Caki2 (cell line): ENCODE data around the gene RAB40C. TPM values are rescaled to one million over a fixed set of nuclear protein-coding genes. Genes with fewer than 3 reads are reported as not detected.

Experiments
- DNase-seq: peaks from one replicate; pipeline ENCODE4 v3.0.0-alpha.2; 2015; ENCODE audit warnings: low read depth
- in situ Hi-C: cut with HindIII; loops from 2 replicates; pipeline ENCODE4 v1.10.0; 2016; ENCODE audit warnings: low sequenced_read_pairs, low pct_unique_long_range_greater_than_20kb, mixed read lengths
- total RNA-seq: library from RNA; depleted of rRNA; stranded (reverse); fragments of >200 nt; shearing (Covaris generic); gene quantifications from 2 replicates; pipeline ENCODE4 v1.2.3, GENCODE V29; 2014; ENCODE audit warnings: low replicate concordance

RAB40C gene
- total RNA-seq, 1 experiment from 2014 or later, result 22.4 TPM

GRCh38 chr16:648071-648780 lies 58.4 kb downstream of the RAB40C start:
- in situ Hi-C loops, result no loop called here
- peak; percentile 79 for DNase-seq

- in situ Hi-C loops, result no loop called here
Observed at GRCh38 chr16:648781-649589, 59.1 kb downstream of the RAB40C start, which contains the start of gene WDR90. Gene WDR90, plus strand, starts transcription at chr16:649365. Its CDS starts 52 bp downstream, at chr16:649417.

DNA sequence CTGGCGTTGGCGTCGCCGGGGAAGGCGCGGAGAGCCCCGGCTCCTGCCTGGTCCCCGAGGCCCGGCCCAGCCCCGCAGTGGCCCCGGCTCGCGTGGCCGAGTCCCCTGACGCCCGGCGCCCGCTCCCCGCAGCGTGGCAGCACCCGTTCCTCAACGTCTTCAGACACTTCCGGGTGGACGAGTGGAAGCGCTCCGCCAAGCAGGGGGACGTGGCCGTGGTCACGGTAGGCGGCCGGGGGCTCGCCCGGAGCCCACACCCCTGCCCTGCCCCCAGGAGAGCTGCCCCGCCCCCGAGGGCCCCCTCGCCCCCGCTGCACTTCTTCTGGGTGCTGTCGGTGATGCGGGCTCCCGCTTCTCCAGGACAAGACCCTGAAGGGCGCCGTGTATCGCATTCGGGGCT lies 59.8 kb downstream of the RAB40C start:
- in situ Hi-C loops, result no loop called here
- DNase-seq, result no peak

More at GRCh38 chr16:648781-649589, 59.1 kb downstream of the RAB40C start, which contains the start of gene WDR90:
- DNase-seq, result peak; percentile 92

DNA sequence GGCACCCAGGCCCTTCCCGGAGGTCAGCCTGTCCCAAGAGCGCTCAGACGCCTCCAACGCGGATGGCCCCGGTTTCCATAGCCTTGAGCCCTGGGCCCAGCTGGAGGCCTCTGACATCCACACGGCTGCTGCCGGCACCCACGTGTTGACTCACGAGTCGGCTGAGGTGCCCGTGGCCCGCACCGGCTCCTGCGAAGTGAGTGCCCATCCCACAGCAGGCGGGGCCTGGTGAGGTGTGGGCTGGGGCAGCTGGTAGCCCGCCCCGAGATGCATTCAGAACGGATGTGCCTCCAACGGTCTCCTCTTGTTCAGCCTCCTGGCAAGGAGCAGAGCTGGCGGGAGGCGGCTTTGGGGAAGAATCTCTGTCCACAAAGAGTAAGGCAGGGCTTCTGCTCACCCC lies 62.0 kb downstream of the RAB40C start:
- in situ Hi-C loops, result no loop called here
- no peak for DNase-seq

DNA sequence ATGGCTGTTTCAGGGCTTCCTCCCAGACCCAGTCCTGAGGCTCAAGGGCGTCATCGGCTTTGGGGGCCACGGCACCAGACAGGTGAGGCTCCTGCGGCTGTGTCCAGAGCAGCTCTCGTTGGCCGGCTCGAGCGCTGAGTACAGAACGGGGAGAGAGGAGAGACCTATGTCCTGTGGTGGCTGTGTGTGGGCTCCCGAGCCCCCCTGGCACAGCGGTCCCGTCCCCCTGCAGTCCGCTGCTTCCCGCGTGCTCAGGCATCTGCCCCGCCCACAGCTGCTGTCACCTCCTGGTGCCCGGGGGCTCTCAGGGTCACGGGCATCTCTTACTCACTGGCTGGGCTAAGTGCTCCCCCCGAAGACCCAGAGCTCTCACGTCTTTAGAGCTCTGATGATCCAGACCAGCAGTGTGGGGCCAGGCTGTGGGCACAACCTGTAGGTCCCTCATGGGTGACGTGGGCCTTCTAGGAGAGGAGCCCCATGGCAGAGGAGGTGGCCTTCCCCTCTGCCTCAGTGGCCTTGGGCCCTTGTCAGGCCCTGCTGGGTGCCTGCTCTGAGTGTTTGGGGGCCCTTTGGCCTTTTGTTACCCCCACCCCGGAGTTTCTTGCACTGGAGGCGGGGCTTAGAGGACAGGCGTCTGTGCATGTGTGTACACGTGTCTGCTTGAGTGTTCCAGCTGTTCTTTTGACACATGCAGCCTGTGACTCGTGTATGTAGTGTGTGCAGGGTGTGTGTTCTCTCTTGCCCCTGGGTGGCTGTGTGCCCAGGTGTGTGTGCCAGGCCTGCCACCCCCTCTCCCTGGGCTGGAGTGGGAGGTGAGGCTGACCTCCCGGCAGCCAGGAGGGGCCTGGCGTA lies 62.8 kb downstream of the RAB40C start:
- no peak for DNase-seq
- in situ Hi-C loops, result no loop called here

- in situ Hi-C loops, result no loop called here
- no peak for DNase-seq
Observed at GRCh38 chr16:654034-654433, 64.2 kb downstream of the RAB40C start.

DNA sequence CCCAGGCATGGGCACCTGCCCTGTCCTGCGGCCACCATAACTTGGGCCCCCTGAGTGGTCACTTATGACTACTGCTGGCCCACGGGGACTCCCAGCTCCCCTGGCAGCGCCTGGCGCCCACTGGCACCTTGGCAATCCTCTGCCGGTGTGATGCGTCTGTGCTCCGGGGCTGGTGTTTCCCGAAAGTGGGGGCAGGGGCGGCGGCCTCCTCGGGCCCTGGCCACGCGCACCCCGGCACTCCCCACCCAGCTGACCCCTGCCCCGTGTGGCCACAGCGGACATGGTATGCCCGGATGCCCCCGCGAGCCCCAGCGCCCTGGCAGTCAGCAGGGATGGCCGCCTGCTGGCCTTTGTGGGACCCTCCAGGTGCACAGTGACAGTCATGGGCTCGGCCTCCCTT lies 67.6 kb downstream of the RAB40C start:
- no peak for DNase-seq
- in situ Hi-C loops, result no loop called here

- DNase-seq, result no peak
- in situ Hi-C loops, result no loop called here
Observed at GRCh38 chr16:658679-659571, 69.1 kb downstream of the RAB40C start.

GRCh38 chr16:659618-660017 lies 69.8 kb downstream of the RAB40C start:
- in situ Hi-C loops, result no loop called here
- DNase-seq, result no peak

DNA sequence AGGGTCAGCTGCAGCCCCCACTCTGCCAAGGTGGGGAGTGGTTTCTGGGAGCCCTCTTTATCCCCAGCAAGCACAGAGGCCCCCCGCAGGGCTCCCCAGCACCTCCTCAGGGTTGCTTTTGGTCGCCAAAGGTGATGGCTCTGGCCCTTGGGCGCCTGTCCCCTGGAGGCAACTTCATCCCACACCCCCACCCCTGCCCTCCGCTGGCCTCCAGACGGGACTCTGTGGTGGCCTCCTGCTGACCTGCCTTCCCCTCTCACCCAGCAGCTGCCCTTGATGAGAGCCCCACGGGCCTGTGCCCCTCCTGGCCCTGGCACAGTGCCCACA lies 70.2 kb downstream of the RAB40C start:
- no peak for DNase-seq
- in situ Hi-C loops, result no loop called here

DNA sequence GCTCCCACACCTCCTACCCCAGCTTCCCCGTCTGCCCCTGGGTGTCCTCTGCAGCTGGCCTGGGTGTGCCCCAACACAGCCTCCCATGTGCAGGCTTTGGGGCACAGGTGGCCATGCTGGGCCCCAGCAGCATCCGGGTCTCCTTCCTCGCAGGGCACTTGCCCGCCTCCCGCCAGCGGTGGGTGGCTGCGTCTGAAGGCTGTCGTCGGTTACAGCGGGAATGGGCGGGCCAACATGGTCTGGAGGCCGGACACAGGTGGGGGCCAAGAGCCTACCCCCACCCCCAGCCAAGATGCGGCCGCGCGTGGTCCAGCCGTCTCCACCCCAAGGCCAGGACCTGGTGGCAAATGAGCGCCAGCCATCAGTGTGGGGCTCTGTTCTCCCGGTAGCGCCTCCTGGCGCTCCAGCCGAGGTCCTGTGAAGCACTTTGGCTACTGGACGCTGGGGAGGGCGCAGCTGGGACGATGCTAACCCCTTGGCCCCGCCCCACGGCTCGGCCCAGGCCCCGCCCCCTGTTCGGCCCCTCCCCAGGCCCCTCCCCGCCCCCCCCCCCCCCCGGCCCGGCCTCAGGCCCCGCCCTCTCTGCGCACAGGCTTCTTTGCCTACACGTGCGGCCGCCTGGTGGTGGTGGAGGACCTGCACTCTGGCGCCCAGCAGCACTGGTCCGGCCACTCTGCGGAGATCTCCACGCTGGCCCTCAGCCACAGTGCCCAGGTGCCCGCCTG lies 70.8 kb downstream of the RAB40C start:
- DNase-seq, result peak; percentile 88
- in situ Hi-C loops, result no loop called here

- in situ Hi-C loops, result no loop called here
- no peak for DNase-seq
Observed at GRCh38 chr16:661184-661821, 71.4 kb downstream of the RAB40C start.

DNA sequence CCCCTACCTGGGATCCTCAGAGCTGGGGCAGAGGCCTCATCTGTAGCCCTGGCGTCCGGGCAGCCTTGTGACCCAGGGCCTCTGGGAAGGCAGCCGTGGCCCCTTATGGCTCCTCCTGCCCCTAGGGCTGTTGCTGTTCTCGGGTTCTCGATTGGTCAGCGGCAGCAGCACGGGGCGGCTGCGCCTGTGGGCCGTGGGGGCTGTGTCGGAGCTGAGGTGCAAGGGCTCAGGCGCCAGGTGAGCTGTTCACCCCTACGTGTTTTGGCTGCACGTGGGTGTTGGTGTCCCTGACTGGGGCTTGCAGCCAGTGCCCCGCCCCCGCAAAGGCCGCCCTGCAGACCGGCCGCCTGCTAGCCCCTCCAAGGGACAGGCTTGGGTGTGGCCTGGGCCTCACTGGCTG lies 72.2 kb downstream of the RAB40C start:
- in situ Hi-C loops, result no loop called here
- no peak for DNase-seq

- no peak for DNase-seq
- in situ Hi-C loops, result no loop called here
Observed at GRCh38 chr16:662597-662996, 72.7 kb downstream of the RAB40C start.

- DNase-seq, result no peak
- in situ Hi-C loops, result no loop called here
Observed at GRCh38 chr16:666572-666971, 76.7 kb downstream of the RAB40C start.

- DNase-seq, result no peak
- in situ Hi-C loops, result no loop called here
Observed at GRCh38 chr16:667113-667779, 77.4 kb downstream of the RAB40C start.
